Muscle of back (tissue), 10 donors: ENCODE data around the gene MMP14. TPM values are rescaled to one million over a fixed set of nuclear protein-coding genes. Genes with fewer than 3 reads are reported as not detected.

ENCODE experiments used
- polyA plus RNA-seq, 10 donors: library from polyadenylated mRNA; unstranded; fragments of 120-200 nt; gene quantifications; one replicate each; pipeline ENCODE4 v1.2.1, GENCODE V29; 2013; ENCODE audit not compliant: insufficient read length in 10 of 10

The MMP14 gene
- polyA plus RNA-seq, 10 donors, result 138 to 238 (median 186) TPM

Other genes with a start within 250 kb of the MMP14 start
- gene DAD1, start 247.4 kb upstream of the MMP14 start, polyA plus RNA-seq, result 100 to 1,000 TPM; 119 to 178 (median 145) TPM
- gene ABHD4, start 238.3 kb upstream of the MMP14 start, polyA plus RNA-seq, result 10 to 100 TPM; 11.0 to 20.1 (median 14.0) TPM
- under 1 TPM; 0.07 to 0.22 (median 0.10) TPM for gene OR6J1, start 192.2 kb upstream of the MMP14 start, polyA plus RNA-seq
- 100 to 1,000 TPM; 164 to 260 (median 214) TPM for gene OXA1L, start 69.9 kb upstream of the MMP14 start, polyA plus RNA-seq
- 10 to 100 TPM; 19.5 to 31.4 (median 25.9) TPM for gene SLC7A7, start 21.1 kb upstream of the MMP14 start, polyA plus RNA-seq
- gene MRPL52, start 6.7 kb upstream of the MMP14 start, polyA plus RNA-seq, result 10 to 100 TPM; 52.4 to 74.3 (median 64.1) TPM
- 10 to 100 TPM; 31.1 to 47.0 (median 41.9) TPM for gene LRP10, start 35.2 kb downstream of the MMP14 start, polyA plus RNA-seq
- gene REM2, start 46.6 kb downstream of the MMP14 start, polyA plus RNA-seq, result under 1 TPM in 8 of 10 donors, not detected in 2; 0.09 to 0.16 (median 0.13) TPM
- 10 to 100 TPM; 49.2 to 64.7 (median 54.2) TPM for gene RBM23, start 82.6 kb downstream of the MMP14 start, polyA plus RNA-seq
- gene PRMT5, start 92.8 kb downstream of the MMP14 start, polyA plus RNA-seq, result 10 to 100 TPM; 50.8 to 88.7 (median 68.7) TPM
- 10 to 100 TPM; 28.3 to 43.9 (median 36.7) TPM for gene HAUS4, start 120.5 kb downstream of the MMP14 start, polyA plus RNA-seq
- gene AJUBA, start 146.0 kb downstream of the MMP14 start, polyA plus RNA-seq, result 10 to 100 TPM; 27.1 to 54.6 (median 41.4) TPM
- 10 to 100 TPM in 6 of 10 donors, 1 to 10 TPM in 4; 8.4 to 13.8 (median 10.5) TPM for gene C14orf93, start 173.6 kb downstream of the MMP14 start, polyA plus RNA-seq
- gene PSMB5, start 198.3 kb downstream of the MMP14 start, polyA plus RNA-seq, result 100 to 1,000 TPM; 181 to 282 (median 212) TPM
- not detected for gene PSMB11, start 205.6 kb downstream of the MMP14 start, polyA plus RNA-seq
- 1 to 10 TPM; 2.8 to 5.5 (median 3.8) TPM for gene CDH24, start 220.9 kb downstream of the MMP14 start, polyA plus RNA-seq